Measurements from ENCODE around the gene KIF19. TPM values are rescaled to one million over a fixed set of nuclear protein-coding genes. Genes with fewer than 3 reads are reported as not detected.

The KIF19 gene
- total RNA-seq, 1 experiment from 2014 or later = 0.15 TPM

GRCh38 chr17:74335529-74336062 lies 9.6 kb downstream of the KIF19 start (continued):
- TF ChIP-seq YY1 (IDR thresholded peaks at IDR 0.05; ENCODE audit: extremely low read depth, insufficient replicate concordance, low read depth, low read length) (no peak), CBX3 (IDR thresholded peaks at IDR 0.05; ENCODE audit: low read depth) (no peak), ZFX (IDR thresholded peaks at IDR 0.05) (no peak), ELF1 (IDR thresholded peaks at IDR 0.05; ENCODE audit: borderline replicate concordance, low read depth) (no peak)

GRCh38 chr17:74336307-74336706 lies 10.3 kb downstream of the KIF19 start:
- Histone ChIP-seq H3K9me3 (ENCODE audit: control insufficient read depth in 1 of 2, insufficient read depth in 1 of 2, low read depth in 1 of 2, low read length in 2 of 2) (no peaks in the 10 kb centered on the region), H3K4me3 (replicated peaks in 1 of 2; ENCODE audit: low read depth in 1 of 2, low read length in 2 of 2) (no peak overlapping the region), H3K36me3 (ENCODE audit: control insufficient read depth in 1 of 2, insufficient read depth in 2 of 2, low read length in 2 of 2) (no peaks in the 10 kb centered on the region), H2AFZ (ENCODE audit: low read depth, low read length, poor library complexity, severe bottlenecking) (no peak overlapping the region), H3K27ac (ENCODE audit: low read depth, low read length) (no peak overlapping the region), H3K4me2 (ENCODE audit: low read length) (no peak overlapping the region), H3K79me2 (ENCODE audit: insufficient read depth, low read length) (no peaks in the 10 kb centered on the region), H3K9me2 (ENCODE audit: insufficient read depth) (no peaks in the 10 kb centered on the region), H3K9ac (ENCODE audit: low read length) (no peak overlapping the region), H4K20me1 (ENCODE audit: insufficient read depth) (no peaks in the 10 kb centered on the region), H3K27me3 (ENCODE audit: insufficient read depth, low read length) (no peaks in the 10 kb centered on the region; the same call in 1 of the 2 replicates), H3K4me1 (ENCODE audit: control insufficient read depth in 1 of 2, insufficient read depth in 2 of 2, low read length in 2 of 2) (no peaks in the 10 kb centered on the region)
- TF ChIP-seq CTCF (IDR thresholded peaks at IDR 0.05 in 2 of 3, conservative IDR thresholded peaks at IDR 0.05 in 1 of 3; ENCODE audit: borderline replicate concordance in 1 of 3, insufficient read depth in 1 of 3, low read depth in 2 of 3, low read length in 2 of 3) (no peak), SP1 (IDR thresholded peaks at IDR 0.05; ENCODE audit: low read depth) (no peak), ZBTB33 (IDR thresholded peaks at IDR 0.05; ENCODE audit: extremely low read depth, insufficient replicate concordance, low read length) (no peak), EZH2phosphoT487 (IDR thresholded peaks at IDR 0.05; ENCODE audit: borderline replicate concordance) (no peak), CBX3 (IDR thresholded peaks at IDR 0.05; ENCODE audit: low read depth) (no peak), TCF7L2 (IDR thresholded peaks at IDR 0.05; ENCODE audit: borderline replicate concordance, extremely low read depth, insufficient read depth, insufficient read length) (no peak), POLR2A (IDR thresholded peaks at IDR 0.05; ENCODE audit: borderline replicate concordance, extremely low read depth, insufficient read depth, insufficient read length) (no peak), ZFX (IDR thresholded peaks at IDR 0.05) (no peak), POLR2AphosphoS5 (IDR thresholded peaks at IDR 0.05; ENCODE audit: low read depth, low read length) (no peak), REST (IDR thresholded peaks at IDR 0.05; ENCODE audit: low read depth) (no peak), ATF3 (IDR thresholded peaks at IDR 0.05) (no peak), SIN3A (IDR thresholded peaks at IDR 0.05; ENCODE audit: low read depth) (no peak), FOSL1 (IDR thresholded peaks at IDR 0.05; ENCODE audit: low read depth) (no peak), JUND (IDR thresholded peaks at IDR 0.05) (no peak), CEBPB (IDR thresholded peaks at IDR 0.05; ENCODE audit: low read depth) (no peak), ELF1 (IDR thresholded peaks at IDR 0.05; ENCODE audit: borderline replicate concordance, low read depth) (no peak)
- DNase-seq (ENCODE audit: low read depth, low spot score) = no peak
- ChIA-PET RAD21 (ENCODE audit: low non-redundant PET in 1 of 2, low total read pairs in 2 of 2, uncharacterized antibody in 2 of 2, unreplicated experiment in 2 of 2) (no interaction called here), POLR2A (no interaction called here), CTCF (no interaction called here)
- intact Hi-C loops (cut with micrococcal nuclease) = no loop called here
- BruUV-seq (replicated peaks) = no TSS peak
- ATAC-seq = no peak
